GM18526 (cell line): ENCODE results near the gene HK1.

ENCODE experiments used
- POLR2A ChIP-seq: IDR thresholded peaks from 3 replicates; pipeline ENCODE4 v1.6.1; 2011; ENCODE audit not compliant: insufficient read length; ENCODE audit errors: extremely low read depth

HK1 gene

DNA sequence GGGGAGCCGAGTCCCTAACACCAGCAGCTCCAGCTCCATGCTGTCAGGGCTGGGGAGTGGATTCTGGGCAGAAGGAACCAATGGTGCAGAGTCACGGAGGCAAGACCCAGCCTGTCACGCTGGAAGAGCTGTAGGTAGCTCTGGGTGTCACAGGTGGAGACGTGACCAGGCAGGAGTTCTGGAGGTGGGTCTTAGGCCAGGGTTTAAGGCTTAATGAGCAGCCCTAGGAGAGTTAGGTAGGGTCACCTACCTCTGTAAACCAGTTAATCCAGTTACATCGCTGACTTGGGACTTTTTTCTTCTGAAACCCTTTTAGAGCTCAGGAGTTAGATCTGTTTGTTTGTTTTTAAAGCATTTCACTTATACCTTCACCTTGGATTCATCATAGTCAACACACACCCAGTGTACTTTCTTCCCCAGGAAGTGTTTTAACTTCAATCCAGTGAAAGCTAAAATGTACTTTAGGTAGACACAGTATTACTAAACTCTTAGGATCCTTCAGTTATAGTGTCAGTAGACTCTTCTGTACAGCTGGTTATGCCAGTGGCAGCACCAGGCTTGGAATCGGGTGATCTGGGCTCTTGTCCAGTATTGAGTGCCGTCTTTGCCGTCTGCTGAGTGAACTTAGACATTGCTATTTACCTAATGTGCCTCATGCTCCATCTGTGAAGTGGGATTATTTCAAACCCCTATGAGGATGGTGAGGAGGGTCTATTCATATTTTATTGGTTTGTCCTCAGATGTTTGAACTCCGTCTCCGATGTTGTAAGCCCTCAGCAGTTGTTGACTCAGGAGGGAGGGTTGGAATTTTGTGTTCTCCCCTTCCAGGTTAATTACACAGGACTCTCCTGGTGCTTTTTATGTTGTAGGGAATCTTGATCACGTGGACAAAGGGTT is 107.4 kb downstream of the HK1 start:
- no peak for TF ChIP-seq POLR2A

DNA sequence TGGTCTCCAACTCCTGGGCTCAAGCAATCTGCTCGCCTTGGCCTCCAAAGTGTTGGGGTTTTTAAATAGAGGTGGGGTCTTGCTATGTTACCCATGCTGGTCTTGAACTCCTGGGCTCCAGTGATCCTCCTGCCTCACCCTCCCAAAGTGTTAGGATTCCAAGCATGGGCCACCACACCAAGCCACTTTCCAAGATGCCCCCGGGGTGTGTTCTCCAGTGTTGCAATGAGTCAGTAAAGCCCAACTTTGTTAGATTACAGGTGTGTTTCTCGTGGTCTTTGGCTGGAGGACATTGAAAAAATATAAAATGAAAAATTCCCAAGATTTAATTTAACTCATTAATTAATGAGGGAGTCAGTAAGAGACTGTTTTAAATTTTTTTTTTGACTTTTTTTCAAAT is 109.2 kb downstream of the HK1 start:
- no peak for TF ChIP-seq POLR2A

DNA sequence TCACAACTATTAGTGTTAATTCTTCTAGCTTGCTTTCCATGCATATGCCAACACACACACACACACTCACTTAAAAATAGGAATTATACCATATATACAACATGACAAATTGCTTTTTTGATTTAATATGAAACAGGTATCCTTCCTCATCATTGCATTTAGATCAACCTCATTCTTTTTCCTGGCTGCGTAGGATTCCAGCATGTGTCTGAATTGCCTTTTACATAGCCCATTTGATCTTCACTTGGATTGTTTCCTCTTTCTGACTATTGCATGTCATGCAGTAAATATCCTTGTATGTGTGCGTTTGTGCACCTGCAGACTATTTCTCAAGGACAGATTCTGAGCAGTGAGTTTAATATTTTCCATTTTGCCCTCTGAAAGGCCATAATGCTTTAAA is 110.2 kb downstream of the HK1 start:
- TF ChIP-seq POLR2A: no peak

DNA sequence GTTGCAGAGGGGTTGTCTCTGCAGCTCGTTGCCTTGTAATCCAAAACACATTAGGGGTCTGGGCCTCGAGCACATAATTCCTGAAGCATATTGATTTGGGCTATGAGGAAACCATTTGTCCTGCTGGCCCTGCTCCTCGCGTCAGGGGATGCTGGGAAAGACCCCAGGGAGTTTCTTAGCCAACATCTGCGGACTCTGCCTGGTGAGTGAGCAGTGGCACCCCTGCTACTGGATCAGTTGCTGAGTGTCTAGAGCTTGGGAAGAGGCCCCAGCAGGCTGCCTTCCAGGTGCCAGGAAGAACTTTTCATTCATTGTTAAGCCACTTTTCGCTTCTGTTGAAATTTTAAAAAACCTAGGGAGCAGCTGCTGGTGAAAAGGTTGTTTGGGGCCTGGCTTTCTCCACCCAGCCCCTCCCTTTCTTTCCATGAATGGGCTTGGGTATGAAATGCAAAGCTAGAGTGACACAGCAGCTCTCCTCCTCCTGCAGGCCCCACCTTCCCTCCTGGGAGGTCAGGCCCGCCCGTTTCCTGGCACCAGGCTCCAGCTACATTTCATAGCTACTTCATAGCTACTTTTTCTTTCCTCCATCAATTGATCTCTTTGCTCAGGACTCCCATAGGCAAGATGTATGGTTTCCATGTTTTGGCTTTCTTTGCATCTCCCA is 111.7 kb downstream of the HK1 start:
- no peak for TF ChIP-seq POLR2A

DNA sequence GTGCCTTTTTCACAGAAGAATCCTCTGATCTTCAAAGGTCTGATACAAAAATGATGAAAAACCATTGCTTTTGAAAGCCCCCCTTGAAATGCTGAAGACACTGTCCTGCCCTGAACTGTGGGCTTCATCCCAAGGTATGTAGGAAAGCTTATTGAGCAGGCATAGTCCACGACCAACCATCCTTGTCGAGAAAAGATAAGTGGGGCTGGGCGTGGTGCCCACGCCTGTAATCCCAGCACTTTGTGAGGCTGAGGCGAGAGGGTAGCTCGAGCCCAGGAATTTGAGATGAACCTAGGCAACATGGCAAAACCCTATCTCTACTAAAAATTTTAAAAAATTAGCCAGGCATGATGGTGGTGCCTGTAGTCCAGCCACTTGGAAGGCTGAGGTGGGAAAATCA is 112.9 kb downstream of the HK1 start:
- TF ChIP-seq POLR2A: no peak

DNA sequence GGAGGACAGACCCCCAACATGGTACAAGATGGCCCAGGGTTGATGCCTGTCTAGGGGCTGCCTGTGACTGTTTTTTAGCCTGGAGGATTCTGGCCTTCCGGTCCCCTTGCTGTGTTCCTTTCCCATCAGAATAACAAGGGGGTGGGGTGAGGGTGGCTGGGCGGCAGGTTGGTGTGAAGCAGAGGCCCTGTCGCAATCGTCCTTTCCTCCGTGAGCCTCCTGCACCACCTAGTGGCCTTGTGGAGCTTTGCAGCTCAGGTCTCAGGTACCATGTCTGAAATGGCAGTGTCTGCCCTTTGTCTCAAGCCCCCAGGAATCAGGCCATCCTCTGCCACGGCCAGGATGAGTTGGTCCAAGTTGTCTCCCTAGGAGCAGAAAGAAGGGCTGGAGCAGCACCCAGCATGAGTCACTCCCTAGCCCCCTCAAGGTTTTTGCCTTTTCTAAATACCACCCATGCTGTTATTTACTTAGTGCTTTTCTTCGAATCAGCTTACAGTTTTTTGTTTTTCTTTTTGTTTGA is 114.2 kb downstream of the HK1 start:
- no peak for TF ChIP-seq POLR2A

DNA sequence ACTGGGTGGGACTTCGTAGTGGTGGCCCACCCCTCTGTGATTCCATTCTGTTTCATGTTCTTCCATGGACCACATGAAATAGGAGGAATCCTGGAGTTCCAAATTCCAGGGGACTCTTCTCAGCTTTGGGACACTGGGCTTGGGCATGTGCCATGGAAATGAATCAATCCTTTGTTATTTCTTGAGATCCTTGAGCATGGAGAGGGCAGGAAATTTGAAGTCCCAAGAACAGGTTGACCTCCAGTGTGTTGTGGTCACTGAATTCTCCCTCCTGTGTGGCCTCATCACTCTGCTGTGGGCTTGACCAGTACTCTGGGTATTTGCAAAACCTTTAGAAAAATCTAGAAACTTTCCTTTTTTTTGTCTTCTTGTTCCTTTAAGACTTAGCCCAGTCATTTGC is 115.7 kb downstream of the HK1 start:
- no peak for TF ChIP-seq POLR2A

DNA sequence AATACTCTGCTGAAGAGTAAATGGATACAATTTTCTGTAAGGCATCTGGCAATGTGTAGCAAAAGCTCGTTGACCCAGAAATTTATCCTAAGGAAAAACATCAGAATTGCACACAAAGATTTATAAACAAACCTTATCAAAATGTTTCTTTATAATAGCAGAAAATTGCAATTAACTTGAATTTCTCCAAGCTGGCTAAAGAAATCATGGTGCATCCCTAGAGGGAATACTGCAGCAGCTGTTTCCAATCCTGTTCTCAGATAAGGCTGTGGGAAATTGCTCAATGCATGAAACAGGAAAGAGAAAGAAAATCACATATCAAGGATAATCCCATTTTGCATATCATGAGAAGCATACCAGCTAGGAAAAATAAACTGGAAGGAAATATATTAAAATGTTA is 119.7 kb downstream of the HK1 start:
- no peak for TF ChIP-seq POLR2A

DNA sequence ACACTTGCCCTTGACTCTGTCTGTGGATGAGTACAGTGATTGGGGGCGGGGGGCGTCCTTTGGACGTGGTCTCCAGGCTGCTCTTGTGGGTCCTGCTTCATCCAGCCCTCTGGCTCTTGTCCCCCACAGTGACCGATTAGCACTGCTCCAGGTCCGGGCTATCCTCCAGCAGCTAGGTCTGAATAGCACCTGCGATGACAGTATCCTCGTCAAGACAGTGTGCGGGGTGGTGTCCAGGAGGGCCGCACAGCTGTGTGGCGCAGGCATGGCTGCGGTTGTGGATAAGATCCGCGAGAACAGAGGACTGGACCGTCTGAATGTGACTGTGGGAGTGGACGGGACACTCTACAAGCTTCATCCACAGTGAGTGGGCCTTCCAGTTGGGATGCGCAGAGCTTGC is 120.2 kb downstream of the HK1 start:
- TF ChIP-seq POLR2A: no peak

DNA sequence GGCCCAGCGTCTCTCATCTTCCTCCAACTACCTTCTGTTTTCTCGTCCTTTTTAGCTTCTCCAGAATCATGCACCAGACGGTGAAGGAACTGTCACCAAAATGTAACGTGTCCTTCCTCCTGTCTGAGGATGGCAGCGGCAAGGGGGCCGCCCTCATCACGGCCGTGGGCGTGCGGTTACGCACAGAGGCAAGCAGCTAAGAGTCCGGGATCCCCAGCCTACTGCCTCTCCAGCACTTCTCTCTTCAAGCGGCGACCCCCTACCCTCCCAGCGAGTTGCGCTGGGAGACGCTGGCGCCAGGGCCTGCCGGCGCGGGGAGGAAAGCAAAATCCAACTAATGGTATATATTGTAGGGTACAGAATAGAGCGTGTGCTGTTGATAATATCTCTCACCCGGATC is 122.6 kb downstream of the HK1 start:
- TF ChIP-seq POLR2A: no peak

DNA sequence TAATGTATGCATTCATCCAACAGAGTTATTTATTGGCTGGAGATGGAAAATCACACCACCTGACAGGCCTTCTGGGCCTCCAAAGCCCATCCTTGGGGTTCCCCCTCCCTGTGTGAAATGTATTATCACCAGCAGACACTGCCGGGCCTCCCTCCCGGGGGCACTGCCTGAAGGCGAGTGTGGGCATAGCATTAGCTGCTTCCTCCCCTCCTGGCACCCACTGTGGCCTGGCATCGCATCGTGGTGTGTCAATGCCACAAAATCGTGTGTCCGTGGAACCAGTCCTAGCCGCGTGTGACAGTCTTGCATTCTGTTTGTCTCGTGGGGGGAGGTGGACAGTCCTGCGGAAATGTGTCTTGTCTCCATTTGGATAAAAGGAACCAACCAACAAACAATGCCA is 123.1 kb downstream of the HK1 start:
- TF ChIP-seq POLR2A: no peak

DNA sequence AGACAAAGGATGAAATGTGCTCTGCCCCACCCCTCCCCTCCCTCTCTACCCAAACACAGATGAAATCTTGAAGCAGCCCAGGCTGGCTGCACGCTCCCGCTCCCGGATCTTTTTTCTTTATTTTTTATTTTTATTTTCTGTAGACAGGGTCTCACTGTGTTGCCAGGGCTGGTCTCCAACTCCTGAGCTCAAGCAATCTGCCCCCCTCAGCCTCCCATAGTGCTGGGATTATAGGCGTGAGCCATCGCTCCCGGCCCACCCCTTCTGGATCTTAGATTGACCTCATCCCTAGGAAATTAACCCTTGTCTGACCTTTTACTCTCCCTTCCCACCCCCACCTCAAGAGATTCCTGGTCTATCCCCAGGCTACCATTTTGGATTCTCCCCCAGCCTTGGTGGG is 124.1 kb downstream of the HK1 start:
- no peak for TF ChIP-seq POLR2A

DNA sequence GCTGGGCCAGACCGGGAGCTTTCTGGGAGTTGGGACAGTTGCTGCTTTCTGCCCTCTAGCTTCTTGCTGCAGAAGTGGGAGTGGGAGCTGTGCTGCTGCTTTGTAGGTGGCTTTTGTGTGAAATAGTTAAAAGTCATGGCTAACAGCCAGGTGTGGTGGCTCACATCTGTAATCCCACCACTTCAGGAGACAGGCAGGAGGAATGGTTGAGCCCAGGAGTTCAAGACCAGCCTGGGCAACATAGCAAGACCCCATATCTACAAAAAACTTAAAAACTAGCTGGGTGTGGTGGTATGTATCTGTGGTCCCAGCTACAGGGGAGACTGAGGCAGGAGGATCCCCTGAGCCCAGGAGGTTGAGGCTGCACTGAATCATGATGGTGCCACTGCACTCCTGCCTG is 124.8 kb downstream of the HK1 start:
- TF ChIP-seq POLR2A: no peak

DNA sequence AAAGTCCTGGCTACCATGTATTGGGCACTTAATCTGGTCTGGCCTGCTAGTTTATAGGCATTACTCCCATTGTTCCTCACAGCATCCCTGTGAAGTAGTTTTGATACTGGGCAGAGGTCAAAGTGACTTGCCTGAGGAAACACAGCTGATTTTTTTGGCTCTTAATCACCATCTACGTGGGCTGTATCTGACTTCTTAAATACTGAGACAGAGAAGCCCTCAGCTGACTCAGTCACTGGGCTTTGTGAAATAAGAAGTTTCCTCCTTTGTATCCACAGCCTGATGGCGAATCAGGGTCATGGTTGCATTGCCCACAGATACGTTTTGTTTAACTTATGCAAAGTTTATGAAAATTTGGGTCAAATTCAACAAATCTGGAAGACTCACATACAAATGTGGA is 125.2 kb downstream of the HK1 start:
- no peak for TF ChIP-seq POLR2A

DNA sequence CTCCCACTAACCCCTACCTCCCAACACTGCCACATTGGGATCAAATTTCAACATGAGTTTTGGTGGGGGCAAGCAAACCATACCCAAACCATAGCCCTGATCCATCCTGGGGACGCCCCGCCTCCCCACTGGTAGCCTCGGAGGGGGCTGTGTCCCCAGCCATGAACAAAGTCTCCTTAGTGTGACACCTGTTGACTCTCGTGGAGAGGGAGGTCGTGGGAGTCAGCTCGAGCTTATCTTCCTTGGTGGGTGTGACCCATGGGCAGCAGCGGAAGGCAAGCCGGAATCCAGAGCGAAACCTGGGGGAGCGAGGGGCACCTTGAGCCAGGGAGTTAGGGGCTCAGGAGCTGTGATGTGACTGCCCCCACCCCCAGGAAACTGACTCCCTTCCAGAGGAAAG is 126.5 kb downstream of the HK1 start:
- TF ChIP-seq POLR2A: no peak

DNA sequence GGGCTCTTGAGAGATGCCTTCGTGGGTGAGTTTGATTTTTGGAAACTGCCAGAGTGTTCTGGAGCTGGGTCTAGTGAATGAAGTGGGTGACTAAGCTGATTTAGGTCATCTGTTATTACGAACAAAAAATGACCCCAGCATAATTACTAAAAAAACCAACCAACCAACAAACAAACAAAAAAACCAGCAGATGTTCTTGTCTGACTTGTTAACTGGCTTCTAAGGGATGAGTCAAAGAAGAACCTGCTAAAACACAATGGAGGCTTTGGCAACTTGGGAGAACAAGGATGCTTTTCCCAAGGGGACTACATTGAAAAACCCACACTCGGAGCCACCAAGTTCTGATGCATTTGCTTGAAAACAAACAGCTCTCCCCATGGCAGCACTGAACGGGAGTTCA is 126.9 kb downstream of the HK1 start:
- TF ChIP-seq POLR2A: no peak
